ENCODE measurements around the gene SPOP.

The SPOP gene

DNA sequence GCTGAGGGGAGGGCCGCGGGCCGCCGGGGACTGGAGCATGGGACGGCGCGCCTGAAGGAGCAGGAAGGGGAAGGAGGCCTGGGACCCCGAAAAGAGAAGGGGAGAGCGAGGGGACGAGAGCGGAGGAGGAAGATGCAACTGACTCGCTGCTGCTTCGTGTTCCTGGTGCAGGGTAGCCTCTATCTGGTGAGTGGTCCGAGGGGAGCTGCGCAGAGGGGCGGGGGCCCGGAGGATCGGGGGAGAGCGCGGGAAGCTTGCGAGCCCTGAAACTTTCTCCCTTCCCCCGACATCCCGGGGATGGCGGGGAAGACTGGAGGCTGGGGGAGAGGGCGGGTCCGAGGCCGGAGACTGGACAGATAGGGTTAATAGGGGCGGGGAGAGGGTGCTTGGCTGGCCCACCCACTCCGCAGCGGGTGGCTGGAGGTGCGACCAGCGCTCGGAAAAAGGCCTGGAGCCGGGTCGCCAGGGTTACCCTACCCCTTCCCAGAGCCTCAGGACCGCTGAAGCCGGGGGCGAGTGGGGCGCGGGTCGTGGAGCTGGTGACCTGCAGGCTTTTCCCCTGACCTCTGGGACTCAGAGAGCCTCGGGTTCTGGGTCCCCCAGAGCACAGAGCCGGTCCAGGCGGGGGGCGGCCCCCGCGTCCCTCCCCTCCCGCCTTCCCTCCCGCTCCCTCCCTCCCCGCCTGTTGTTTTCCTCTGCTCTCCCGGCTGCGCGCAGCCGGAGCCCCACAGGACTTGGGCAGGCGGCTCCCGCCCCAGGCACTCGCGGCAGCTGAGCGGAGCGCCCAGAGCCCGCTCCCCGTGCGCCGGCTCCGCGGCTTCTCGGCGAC, 101.6 kb downstream of the SPOP start:
- no peaks in the 10 kb centered on the region for H3K4me1 ChIP-seq (ENCODE audit: insufficient read depth, low read length)
- TF ChIP-seq, protein P1, sequence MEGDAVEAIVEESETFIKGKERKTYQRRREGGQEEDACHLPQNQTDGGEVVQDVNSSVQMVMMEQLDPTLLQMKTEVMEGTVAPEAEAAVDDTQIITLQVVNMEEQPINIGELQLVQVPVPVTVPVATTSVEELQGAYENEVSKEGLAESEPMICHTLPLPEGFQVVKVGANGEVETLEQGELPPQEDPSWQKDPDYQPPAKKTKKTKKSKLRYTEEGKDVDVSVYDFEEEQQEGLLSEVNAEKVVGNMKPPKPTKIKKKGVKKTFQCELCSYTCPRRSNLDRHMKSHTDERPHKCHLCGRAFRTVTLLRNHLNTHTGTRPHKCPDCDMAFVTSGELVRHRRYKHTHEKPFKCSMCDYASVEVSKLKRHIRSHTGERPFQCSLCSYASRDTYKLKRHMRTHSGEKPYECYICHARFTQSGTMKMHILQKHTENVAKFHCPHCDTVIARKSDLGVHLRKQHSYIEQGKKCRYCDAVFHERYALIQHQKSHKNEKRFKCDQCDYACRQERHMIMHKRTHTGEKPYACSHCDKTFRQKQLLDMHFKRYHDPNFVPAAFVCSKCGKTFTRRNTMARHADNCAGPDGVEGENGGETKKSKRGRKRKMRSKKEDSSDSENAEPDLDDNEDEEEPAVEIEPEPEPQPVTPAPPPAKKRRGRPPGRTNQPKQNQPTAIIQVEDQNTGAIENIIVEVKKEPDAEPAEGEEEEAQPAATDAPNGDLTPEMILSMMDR (IDR thresholded peaks at IDR 0.05; ENCODE audit: borderline replicate concordance, extremely low read depth, low read length, poor library complexity, severe bottlenecking), result no peak
- no peak for TF ChIP-seq EZH2 (IDR thresholded peaks at IDR 0.05; ENCODE audit: borderline replicate concordance, low read depth, low read length, severe bottlenecking)
- no peaks in the 10 kb centered on the region for H3K79me2 ChIP-seq (ENCODE audit: insufficient read depth, low read length)
- no peaks in the 10 kb centered on the region for H3K36me3 ChIP-seq (ENCODE audit: insufficient read depth, low read length)
- H3K4me3 ChIP-seq (ENCODE audit: low read depth in 1 of 2, low read length in 2 of 2), result no peak overlapping the region
- no peak overlapping the region for H3K27ac ChIP-seq (ENCODE audit: low read length)
- H3K9me3 ChIP-seq (ENCODE audit: insufficient read depth, low read length, severe bottlenecking), result no peaks in the 10 kb centered on the region
- no peak overlapping the region for H2AFZ ChIP-seq (ENCODE audit: low read depth, low read length)
- DNase-seq, result no peak
- no peak overlapping the region for H3K9ac ChIP-seq (ENCODE audit: low read depth, low read length)
- peaks cover 33% of the 10 kb centered on the region for H3K27me3 ChIP-seq (ENCODE audit: insufficient read depth, low read length, poor library complexity)
- ATAC-seq (ENCODE audit: insufficient read depth, low read depth), result no peak
- H3K4me2 ChIP-seq (ENCODE audit: insufficient read depth, low read length), result no peak overlapping the region
- H4K20me1 ChIP-seq (ENCODE audit: insufficient read depth, low read length), result no peaks in the 10 kb centered on the region

GRCh38 chr17:49575679-49576087, 102.2 kb downstream of the SPOP start, which contains the start of gene NXPH3:
Gene NXPH3, plus strand, starts transcription at chr17:49575871. Its CDS starts 349 bp downstream, at chr17:49576220.
- Histone ChIP-seq H3K9ac (ENCODE audit: low read depth, low read length) (no peak within 1 kb of the TSS), H3K4me1 (ENCODE audit: insufficient read depth, low read length) (no peaks in the 10 kb centered on the region), H3K36me3 (ENCODE audit: insufficient read depth, low read length) (no peaks in the 10 kb centered on the region), H3K4me2 (ENCODE audit: insufficient read depth, low read length) (no peak within 1 kb of the TSS), H3K27ac (ENCODE audit: low read length) (no peak within 1 kb of the TSS), H2AFZ (ENCODE audit: low read depth, low read length) (no peak within 1 kb of the TSS), H3K9me3 (ENCODE audit: insufficient read depth, low read length, severe bottlenecking) (no peaks in the 10 kb centered on the region), H3K79me2 (ENCODE audit: insufficient read depth, low read length) (no peaks in the 10 kb centered on the region), H3K4me3 (ENCODE audit: low read depth in 1 of 2, low read length in 2 of 2) (no peak within 1 kb of the TSS), H3K27me3 (ENCODE audit: insufficient read depth, low read length, poor library complexity) (peaks cover 39% of the 10 kb centered on the region), H4K20me1 (ENCODE audit: insufficient read depth, low read length) (no peaks in the 10 kb centered on the region)
- DNase-seq (no peak), ATAC-seq (ENCODE audit: insufficient read depth, low read depth) (no peak)
- no peak for TF ChIP-seq EZH2 (IDR thresholded peaks at IDR 0.05; ENCODE audit: borderline replicate concordance, low read depth, low read length, severe bottlenecking)
- TF ChIP-seq, protein P1 (IDR thresholded peaks at IDR 0.05; ENCODE audit: borderline replicate concordance, extremely low read depth, low read length, poor library complexity, severe bottlenecking), result no peak

- no peak overlapping the region for H3K4me2 ChIP-seq (ENCODE audit: insufficient read depth, low read length)
- no peaks in the 10 kb centered on the region for H4K20me1 ChIP-seq (ENCODE audit: insufficient read depth, low read length)
- no peak for TF ChIP-seq EZH2 (IDR thresholded peaks at IDR 0.05; ENCODE audit: borderline replicate concordance, low read depth, low read length, severe bottlenecking)
- TF ChIP-seq, protein P1 (IDR thresholded peaks at IDR 0.05; ENCODE audit: borderline replicate concordance, extremely low read depth, low read length, poor library complexity, severe bottlenecking), result no peak
- no peak overlapping the region for H2AFZ ChIP-seq (ENCODE audit: low read depth, low read length)
- H3K36me3 ChIP-seq (ENCODE audit: insufficient read depth, low read length), result no peaks in the 10 kb centered on the region
- no peak overlapping the region for H3K9ac ChIP-seq (ENCODE audit: low read depth, low read length)
- no peak overlapping the region for H3K4me3 ChIP-seq (ENCODE audit: low read depth in 1 of 2, low read length in 2 of 2)
- ATAC-seq (ENCODE audit: insufficient read depth, low read depth) (no peak), DNase-seq (no peak)
- no peaks in the 10 kb centered on the region for H3K9me3 ChIP-seq (ENCODE audit: insufficient read depth, low read length, severe bottlenecking)
- peaks cover 6% of the 10 kb centered on the region for H3K4me1 ChIP-seq (ENCODE audit: insufficient read depth, low read length)
- no peak overlapping the region for H3K27ac ChIP-seq (ENCODE audit: low read length)
- peaks cover 45% of the 10 kb centered on the region for H3K27me3 ChIP-seq (ENCODE audit: insufficient read depth, low read length, poor library complexity)
- H3K79me2 ChIP-seq (ENCODE audit: insufficient read depth, low read length), result no peaks in the 10 kb centered on the region
Observed at GRCh38 chr17:49574945-49575678, 102.8 kb downstream of the SPOP start.
